ENCODE data around the gene PPCS. TPM values are rescaled to one million over a fixed set of nuclear protein-coding genes. Genes with fewer than 3 reads are reported as not detected.

The PPCS gene
- total and polyA plus RNA-seq, 2 of the 8 experiments (the other 6 are each of a cell fraction or from before 2014, with no cell fraction given): 24.5 to 35.3 TPM

DNA sequence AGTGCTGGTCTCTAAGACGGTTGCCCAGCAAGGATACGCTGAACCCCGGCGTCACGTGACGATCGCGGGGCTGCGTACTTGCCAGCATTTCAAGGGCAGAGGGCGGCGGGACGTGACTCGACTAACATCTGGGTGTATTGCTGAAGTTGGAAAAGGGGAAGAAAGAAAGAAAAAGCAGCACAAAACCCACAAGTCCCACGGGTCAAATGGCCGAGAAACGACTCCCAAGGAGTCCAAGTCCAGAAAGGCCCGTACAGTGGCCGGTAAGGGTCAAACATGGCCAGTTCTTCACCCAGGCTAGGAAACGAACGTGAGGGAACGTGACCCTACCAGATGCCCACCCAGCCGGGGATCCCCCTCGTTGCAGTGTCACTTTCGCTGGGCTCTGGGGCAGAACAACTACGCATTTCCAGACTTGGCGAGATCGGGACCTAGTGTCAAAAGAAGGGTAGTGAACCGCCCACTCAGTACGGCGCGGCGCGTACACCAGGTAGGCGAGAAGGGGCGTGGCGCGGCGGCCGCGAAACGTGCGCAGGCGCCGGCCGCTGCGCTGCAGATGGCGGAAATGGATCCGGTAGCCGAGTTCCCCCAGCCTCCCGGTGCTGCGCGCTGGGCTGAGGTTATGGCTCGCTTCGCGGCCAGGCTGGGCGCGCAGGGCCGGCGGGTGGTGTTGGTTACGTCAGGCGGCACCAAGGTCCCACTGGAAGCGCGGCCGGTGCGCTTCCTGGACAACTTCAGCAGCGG is at the start of gene PPCS, which contains the start of gene ZMYND12 (continued):
- TF ChIP-seq, protein P1, sequence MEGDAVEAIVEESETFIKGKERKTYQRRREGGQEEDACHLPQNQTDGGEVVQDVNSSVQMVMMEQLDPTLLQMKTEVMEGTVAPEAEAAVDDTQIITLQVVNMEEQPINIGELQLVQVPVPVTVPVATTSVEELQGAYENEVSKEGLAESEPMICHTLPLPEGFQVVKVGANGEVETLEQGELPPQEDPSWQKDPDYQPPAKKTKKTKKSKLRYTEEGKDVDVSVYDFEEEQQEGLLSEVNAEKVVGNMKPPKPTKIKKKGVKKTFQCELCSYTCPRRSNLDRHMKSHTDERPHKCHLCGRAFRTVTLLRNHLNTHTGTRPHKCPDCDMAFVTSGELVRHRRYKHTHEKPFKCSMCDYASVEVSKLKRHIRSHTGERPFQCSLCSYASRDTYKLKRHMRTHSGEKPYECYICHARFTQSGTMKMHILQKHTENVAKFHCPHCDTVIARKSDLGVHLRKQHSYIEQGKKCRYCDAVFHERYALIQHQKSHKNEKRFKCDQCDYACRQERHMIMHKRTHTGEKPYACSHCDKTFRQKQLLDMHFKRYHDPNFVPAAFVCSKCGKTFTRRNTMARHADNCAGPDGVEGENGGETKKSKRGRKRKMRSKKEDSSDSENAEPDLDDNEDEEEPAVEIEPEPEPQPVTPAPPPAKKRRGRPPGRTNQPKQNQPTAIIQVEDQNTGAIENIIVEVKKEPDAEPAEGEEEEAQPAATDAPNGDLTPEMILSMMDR (IDR thresholded peaks at IDR 0.05; ENCODE audit: control extremely low read depth in 1 of 3, insufficient read depth in 1 of 3, low read depth in 1 of 3, low read length in 3 of 3): no peak
- TF ChIP-seq KDM4A (IDR thresholded peaks at IDR 0.05; ENCODE audit: low read depth, low read length, severe bottlenecking) (peak; percentile 85), BRCA1 (IDR thresholded peaks at IDR 0.05; ENCODE audit: low read depth, low read length) (no peak), HDAC6 (IDR thresholded peaks at IDR 0.05; ENCODE audit: low read depth, low read length) (no peak), SP2 (IDR thresholded peaks at IDR 0.05; ENCODE audit: low read length) (no peak), CBX5 (IDR thresholded peaks at IDR 0.05; ENCODE audit: low read depth, low read length) (no peak), TAF7 (optimal IDR thresholded peaks at IDR 0.05; ENCODE audit: borderline replicate concordance, low read depth, low read length) (peak; percentile 27), NRF1 (IDR thresholded peaks at IDR 0.05; ENCODE audit: low read depth, low read length) (peak; percentile 75), EP300 (IDR thresholded peaks at IDR 0.05; ENCODE audit: borderline replicate concordance in 1 of 2, low read depth in 2 of 2, low read length in 2 of 2) (no peak), SIX5 (IDR thresholded peaks at IDR 0.05; ENCODE audit: low read depth, low read length) (no peak), EGR1 (IDR thresholded peaks at IDR 0.05; ENCODE audit: borderline replicate concordance, low read depth, low read length) (peak; percentile 71), YY1 (IDR thresholded peaks at IDR 0.05; ENCODE audit: low read depth, low read length) (peak; percentile 71), GTF2F1 (IDR thresholded peaks at IDR 0.05; ENCODE audit: borderline replicate concordance, low read depth, low read length) (0 out of 2 replicates have a peak, but pooled peaks have one; percentile 16), PHF8 (conservative IDR thresholded peaks at IDR 0.05; ENCODE audit: low read depth, low read length) (peak; percentile 90), SP4 (IDR thresholded peaks at IDR 0.05; ENCODE audit: low read length) (no peak), KDM1A (IDR thresholded peaks at IDR 0.05; ENCODE audit: borderline replicate concordance, low read length) (no peak), CHD1 (IDR thresholded peaks at IDR 0.05; ENCODE audit: low read depth, low read length) (no peak), GABPA (IDR thresholded peaks at IDR 0.05; ENCODE audit: borderline replicate concordance, insufficient read depth, low read length) (no peak), CEBPB (IDR thresholded peaks at IDR 0.05; ENCODE audit: low read depth, low read length) (no peak)
- TF ChIP-seq, protein P2, sequence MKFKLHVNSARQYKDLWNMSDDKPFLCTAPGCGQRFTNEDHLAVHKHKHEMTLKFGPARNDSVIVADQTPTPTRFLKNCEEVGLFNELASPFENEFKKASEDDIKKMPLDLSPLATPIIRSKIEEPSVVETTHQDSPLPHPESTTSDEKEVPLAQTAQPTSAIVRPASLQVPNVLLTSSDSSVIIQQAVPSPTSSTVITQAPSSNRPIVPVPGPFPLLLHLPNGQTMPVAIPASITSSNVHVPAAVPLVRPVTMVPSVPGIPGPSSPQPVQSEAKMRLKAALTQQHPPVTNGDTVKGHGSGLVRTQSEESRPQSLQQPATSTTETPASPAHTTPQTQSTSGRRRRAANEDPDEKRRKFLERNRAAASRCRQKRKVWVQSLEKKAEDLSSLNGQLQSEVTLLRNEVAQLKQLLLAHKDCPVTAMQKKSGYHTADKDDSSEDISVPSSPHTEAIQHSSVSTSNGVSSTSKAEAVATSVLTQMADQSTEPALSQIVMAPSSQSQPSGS (IDR thresholded peaks at IDR 0.05; ENCODE audit: low read length): no peak
